Heart left ventricle (tissue), 16 donors: ENCODE data around the gene DNAI2. TPM values are rescaled to one million over a fixed set of nuclear protein-coding genes. Genes with fewer than 3 reads are reported as not detected.

Experiments used
- ATAC-seq, 4 donors: fragments of 200-7000 bp; cut with Tn5 transposase; one replicate each; pipeline ENCODE4 v1.9.1; 2020 to 2022; ENCODE audit warnings: moderate library complexity in 4 of 4, mild to moderate bottlenecking in 3 of 4, moderate number of reproducible peaks in 1 of 4
- DNase-seq, 5 donors: peaks; one replicate each; pipeline ENCODE4 v3.0.0-alpha.2; 2020
- H3K27ac ChIP-seq, 12 donors: fragments of 200-600 bp; sonication (generic) in 4 of 12; one replicate each; pipeline versions ENCODE4 v1.5.0 to v1.8.0; 2016 to 2022; ENCODE audit warnings: mild to moderate bottlenecking in 2 of 12
- H3K27me3 ChIP-seq, 9 donors: fragments of 200-600 bp; sonication (generic) in 2 of 9; one replicate each; pipeline versions ENCODE4 v1.5.1 to v1.8.0; 2016 to 2022; ENCODE audit warnings: mild to moderate bottlenecking in 3 of 9
- H3K36me3 ChIP-seq, 9 donors: fragments of 200-600 bp; sonication (generic) in 2 of 9; one replicate each; pipeline versions ENCODE4 v1.5.0 to v1.8.0; 2018 to 2022; ENCODE audit warnings: mild to moderate bottlenecking in 2 of 9
- H3K4me1 ChIP-seq, 12 donors: fragments of 200-600 bp; sonication (generic) in 4 of 12; one replicate each; pipeline versions ENCODE4 v1.5.0 to v1.8.0; 2016 to 2022; ENCODE audit warnings: mild to moderate bottlenecking in 3 of 12
- H3K4me3 ChIP-seq, 12 donors: fragments of 200-600 bp; sonication (generic) in 4 of 12; one replicate each; pipeline versions ENCODE4 v1.5.0 to v1.8.0; 2017 to 2022; ENCODE audit warnings: mild to moderate bottlenecking in 9 of 12, moderate library complexity in 4 of 12
- H3K9me3 ChIP-seq, 12 donors: fragments of 200-600 bp; sonication (generic) in 4 of 12; one replicate each; pipeline versions ENCODE4 v1.5.0 to v1.8.0; 2016 to 2022; ENCODE audit warnings: mild to moderate bottlenecking in 1 of 12
- CTCF ChIP-seq, 12 donors: fragments of 200-600 bp; sonication (generic) in 4 of 12; IDR thresholded peaks; one replicate each; pipeline versions ENCODE4 v1.5.0 to v1.8.0; 2018 to 2022; ENCODE audit warnings: antibody characterized with exemption in 12 of 12, mild to moderate bottlenecking in 5 of 12
- POLR2A ChIP-seq, 2 donors: fragments of 450-650 bp; IDR thresholded peaks; one replicate each; pipeline ENCODE4 v1.6.1; 2017; ENCODE audit warnings: antibody characterized with exemption in 2 of 2, mild to moderate bottlenecking in 2 of 2, moderate library complexity in 2 of 2
- WGBS, 4 donors: extraction: QIAGEN DNeasy Blood & Tissue Kit in 2 of 4; methylation state at CpG; one replicate each; pipeline versions ENCODE4 v1.1.5 to v1.1.7; 2013 to 2018; 5-methylcytosine and 5-hydroxymethylcytosine counted together
- intact Hi-C, 10 donors: fragments of 100-400 bp; cut with DNase I; formaldehyde crosslinking; loops; one replicate each; pipeline versions ENCODE4 v1.11.1 to v1.14.2; 2022
- polyA plus RNA-seq, 2 donors: library from polyadenylated mRNA; stranded (reverse); fragments of 200-250 nt; gene quantifications; one replicate each; pipeline ENCODE4 v1.2.3, GENCODE V29; 2013
- total RNA-seq, 9 donors: library from RNA; depleted of rRNA in 2 of 9; stranded (reverse); fragments of >200 nt in 2 of 9; fragmentation: NEBNext Ultra II Directional in 3 of 9; extraction: Animal tissue kit (Norgen Biotek cat#: 25700) in 3 of 9; gene quantifications; one replicate each; pipeline versions ENCODE4 v1.1.0 to v1.2.4, GENCODE V29; 2016 to 2023
- donor health status: ischemic (EF 13 %, LVEDD 7.1; RV severe dilation, severe dysfunction).
- donor health status: healthy with polysubstance abuse.
- donor health status: DM: no; HTN: yes; CAD: no.
- donor health status: DM: no; HTN: no; CAD: no.
- donor health status: ischemic (EF 25% LVEDD 6.9; RV normal size, moderate dysfunction).
- donor health status: ischemic (EF 25% LVEDD 5.7; RV mildly dilated, moderate dysfunction).
- donor health status: healthy.
- donor health status: DM: yes; HTN: yes; CAD: no.
- donor health status: ischemic (EF 35%, LVEDD 5.7; RV mildly dilated, moderate dysfunction).
- donor health status: nonischemic (EF 11% LVEDD 7.7; RV severe dilation, severe dysfunction).
- donor health status: DM: yes; HTN: yes; CAD: no.
- donor health status: PGD.
- donor health status: ischemic (EF 29% LVEDD 5.4; RV normal size, mild dysfunction).
- donor health status: nonischemic (EF 23%, LVEDD 6.1; RV moderate dilation, normal function).

DNAI2 gene
- total and polyA plus RNA-seq, 11 donors: not detected

DNA sequence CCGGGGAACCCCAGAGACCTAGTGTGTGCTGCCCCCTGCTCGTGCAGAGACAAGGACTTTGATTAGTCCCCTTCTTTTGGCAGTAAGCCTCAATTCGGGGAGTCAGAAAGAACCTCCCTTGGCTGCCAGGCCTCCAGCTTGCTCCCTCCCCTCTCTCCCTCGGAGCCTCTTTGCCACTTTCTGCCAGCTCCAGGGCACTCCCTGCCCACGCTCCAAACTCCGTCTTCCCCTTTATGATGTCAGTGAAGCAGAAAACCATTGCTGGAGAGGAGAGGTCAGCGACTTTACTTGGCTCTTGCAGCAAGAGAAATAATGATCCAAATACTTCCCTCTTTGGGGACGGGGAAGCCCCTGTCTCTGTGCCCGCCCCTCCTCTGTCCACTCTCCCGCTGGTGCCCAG, 32.6 kb upstream of the DNAI2 start:
- ATAC-seq (peak in 3 of 4 donors; percentile 10 to 35 (median 35)), DNase-seq (peak in 2 of 5 donors; percentile 41 to 65)
- WGBS, 4 donors: 37 to 52% (median 45%) methylated on average over 10 of the region's 10 CpGs
- peak overlapping the region in 8 of 12 donors; percentile 3 to 79 (median 60) for H3K27ac ChIP-seq
- TF ChIP-seq CTCF (IDR thresholded peaks at IDR 0.05): no peak
- no peak for TF ChIP-seq POLR2A (IDR thresholded peaks at IDR 0.05)
- intact Hi-C loops: loop anchor here in 1 of 10 donors (2.0 kb wide), 1 partner anchor 31 kb away; no protein-coding TSS in a partner anchor
- peaks cover 0 to 21% (median 0%) of the 10 kb centered on the region in 9 donors for H3K36me3 ChIP-seq
- H3K4me1 ChIP-seq: peaks cover 0 to 68% (median 36%) of the 10 kb centered on the region in 12 donors
- H3K4me3 ChIP-seq: no peak overlapping the region
- no peaks in the 10 kb centered on the region for H3K27me3 ChIP-seq
- H3K9me3 ChIP-seq: no peaks in the 10 kb centered on the region

DNA sequence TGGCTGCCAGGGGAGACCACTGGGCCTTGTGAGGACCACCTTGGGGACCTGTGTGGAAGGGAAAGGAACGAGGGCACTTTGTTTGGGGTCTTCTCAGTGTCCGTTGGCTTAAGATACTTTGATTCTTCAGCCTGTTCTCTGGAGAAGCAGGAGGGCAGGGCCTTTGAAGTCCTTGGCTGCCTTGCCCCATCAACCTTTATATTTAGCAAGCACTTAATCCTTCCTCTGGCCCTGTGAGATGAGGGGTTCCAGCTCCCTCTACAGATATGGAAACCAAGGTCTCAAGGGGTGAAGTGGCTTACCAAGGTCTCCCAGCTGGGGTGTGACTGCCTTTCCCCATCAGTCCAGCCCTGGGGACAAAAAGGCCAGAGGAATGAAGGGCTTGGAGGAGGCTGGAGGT, 32.2 kb upstream of the DNAI2 start:
- H3K4me3 ChIP-seq: no peak overlapping the region
- H3K9me3 ChIP-seq: no peaks in the 10 kb centered on the region
- TF ChIP-seq POLR2A (IDR thresholded peaks at IDR 0.05) (no peak), CTCF (IDR thresholded peaks at IDR 0.05) (no peak)
- 54 to 81% (median 66%) methylated on average over 2 of the region's 2 CpGs for WGBS, 4 donors
- ATAC-seq (peak in 2 of 4 donors; percentile 29 to 35), DNase-seq (no peak)
- intact Hi-C loops: loop anchor here in 3 of 10 donors (2.0 kb wide), 2 partner anchors 31 to 55 kb away; no protein-coding TSS in a partner anchor
- no peaks in the 10 kb centered on the region for H3K27me3 ChIP-seq
- H3K4me1 ChIP-seq: peaks cover 0 to 64% (median 34%) of the 10 kb centered on the region in 12 donors
- peak overlapping the region in 8 of 12 donors; percentile 3 to 79 (median 60) for H3K27ac ChIP-seq
- peaks cover 0 to 21% (median 0%) of the 10 kb centered on the region in 9 donors for H3K36me3 ChIP-seq

DNA sequence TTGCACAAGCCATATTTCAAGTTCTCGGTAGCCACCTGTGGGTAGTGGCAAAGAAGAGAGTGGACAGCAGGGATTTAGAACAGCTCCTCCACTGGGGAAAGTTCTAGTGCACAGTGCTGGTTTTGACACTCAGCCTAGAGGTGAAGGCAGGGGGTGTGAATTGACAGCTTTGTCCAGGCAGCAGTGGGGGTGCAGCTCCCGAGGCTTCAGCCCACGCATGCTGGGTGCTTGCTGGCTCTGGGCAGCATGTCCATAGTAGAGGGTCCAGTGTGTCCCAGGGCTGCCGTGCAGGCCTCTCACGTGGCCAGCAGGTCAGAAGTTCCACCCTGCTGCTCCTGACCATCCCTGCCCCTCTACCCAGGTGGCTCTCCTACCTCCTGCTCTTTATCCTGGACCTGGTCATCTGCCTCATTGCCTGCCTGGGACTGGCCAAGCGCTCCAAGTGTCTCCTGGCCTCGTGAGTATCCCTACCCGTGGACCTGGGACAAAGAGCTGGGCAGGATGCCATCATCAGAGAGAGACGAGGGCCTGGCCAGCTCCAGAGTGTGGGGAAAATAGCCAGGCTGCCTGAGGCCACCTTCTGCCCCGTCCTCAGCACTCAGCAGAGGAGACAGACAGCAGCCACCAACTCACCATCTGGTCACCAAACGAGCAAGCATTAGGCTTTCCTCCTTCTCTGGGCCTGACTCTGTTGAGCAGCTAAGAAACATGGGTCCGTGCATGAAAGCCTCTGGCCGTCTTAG, 30.9 kb upstream of the DNAI2 start:
- no peak for TF ChIP-seq CTCF (IDR thresholded peaks at IDR 0.05)
- TF ChIP-seq POLR2A (IDR thresholded peaks at IDR 0.05): no peak
- DNase-seq: peak; percentile 75 to 89 (median 79)
- 46 to 65% (median 55%) methylated on average over 8 to 13 of the region's 13 CpGs for WGBS, 4 donors
- peak overlapping the region in 10 of 12 donors; percentile 17 to 73 (median 48) for H3K27ac ChIP-seq
- peak; percentile 83 to 88 (median 86) for ATAC-seq
- H3K4me3 ChIP-seq: no peak overlapping the region
- H3K9me3 ChIP-seq: no peaks in the 10 kb centered on the region
- no peaks in the 10 kb centered on the region for H3K27me3 ChIP-seq
- peaks cover 0 to 9% (median 0%) of the 10 kb centered on the region in 9 donors for H3K36me3 ChIP-seq
- peaks cover 0 to 61% (median 33%) of the 10 kb centered on the region in 12 donors for H3K4me1 ChIP-seq
- intact Hi-C loops: loop anchor here in 2 of 10 donors (2.0 kb wide), 1 partner anchor 54 kb away; no protein-coding TSS in a partner anchor

DNA sequence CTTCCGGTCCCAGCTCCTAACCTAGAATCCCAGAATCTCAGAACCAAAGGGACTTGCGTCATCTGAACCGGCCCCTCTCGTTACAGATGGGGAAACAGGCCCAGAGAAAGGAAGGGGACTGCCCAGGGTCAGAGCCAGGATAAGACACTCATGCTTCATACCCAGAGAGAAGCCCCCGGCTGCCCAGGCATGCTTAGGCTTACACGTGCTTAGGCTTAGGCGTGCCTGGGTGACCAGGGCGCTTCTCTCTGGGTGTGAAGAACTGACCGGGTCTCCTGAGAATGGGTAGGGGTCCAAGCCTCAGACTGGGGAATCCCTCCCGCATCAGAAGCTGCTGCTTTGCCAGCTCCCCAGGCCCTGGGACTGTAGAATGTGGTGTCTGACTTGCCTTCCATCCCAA, 29.9 kb upstream of the DNAI2 start:
- H3K4me3 ChIP-seq: no peak overlapping the region
- peak overlapping the region in 7 of 12 donors; percentile 26 to 73 (median 52) for H3K27ac ChIP-seq

More for the DNA sequence above, 29.9 kb upstream of the DNAI2 start:
- H3K36me3 ChIP-seq: peaks cover 0 to 6% (median 0%) of the 10 kb centered on the region in 9 donors
- TF ChIP-seq CTCF (IDR thresholded peaks at IDR 0.05): no peak
- no peak for TF ChIP-seq POLR2A (IDR thresholded peaks at IDR 0.05)
- no peaks in the 10 kb centered on the region for H3K9me3 ChIP-seq
- ATAC-seq: no peak
- intact Hi-C loops: no loop called here
- peaks cover 0 to 59% (median 33%) of the 10 kb centered on the region in 12 donors for H3K4me1 ChIP-seq
- H3K27me3 ChIP-seq: no peaks in the 10 kb centered on the region
- DNase-seq: no peak
- 87 to 97% (median 93%) methylated on average over 8 to 10 of the region's 10 CpGs for WGBS, 4 donors
